IMR-90 (cell line): ENCODE results near the gene SYCP1. TPM values are rescaled to one million over a fixed set of nuclear protein-coding genes. Genes with fewer than 3 reads are reported as not detected.

Source experiments
- ATAC-seq: fragments of 200-7000 bp; cut with Tn5 transposase; 2 replicates; pipeline ENCODE4 v1.9.1; 2020; ENCODE audit warnings: low read depth, mild to moderate bottlenecking, moderate library complexity
- BruUV-seq: library from RNA; stranded (reverse); fragments of 400-500 nt; replicated peaks from 2 replicates; lab custom pipeline; 2021; lab: Mats Ljungman, UMichigan
- CTCF ChIA-PET: fragments of 300-600 bp; formaldehyde crosslinking; extraction: SDS; loops from one replicate; lab custom pipeline; 2021; ENCODE audit warnings: antibody characterized with exemption; lab: Yijun Ruan, JAX
- POLR2A ChIA-PET: fragments of 300-600 bp; sonication (Branson Sonifier 250); formaldehyde crosslinking; loops from one replicate; lab custom pipeline; 2022; ENCODE audit warnings: antibody characterized with exemption; ENCODE audit not compliant: unreplicated experiment; lab: Charles Lee
- DNase-seq: peaks from one replicate; pipeline ENCODE4 v3.0.0; 2013
- H2AFZ ChIP-seq: replicated peaks from 2 replicates; pipeline ENCODE3; 2013; ENCODE audit warnings: low read length, mild to moderate bottlenecking; ENCODE audit not compliant: poor library complexity
- H2AK5ac ChIP-seq: 2 replicates; pipeline ENCODE4 v1.6.1; 2013; ENCODE audit warnings: low read depth, low read length, inconsistent platforms
- H2AK9ac ChIP-seq: replicated peaks from 2 replicates; pipeline ENCODE3; 2013; ENCODE audit warnings: mild to moderate bottlenecking, low read depth, low read length, moderate library complexity; ENCODE audit not compliant: poor library complexity
- H2BK120ac ChIP-seq: 2 replicates; pipeline ENCODE4 v1.6.1; 2013; ENCODE audit warnings: low read depth, low read length, inconsistent platforms
- H2BK15ac ChIP-seq: 3 replicates; pipeline ENCODE4 v1.6.1; 2013; ENCODE audit warnings: low read depth, low read length, inconsistent platforms
- H2BK20ac ChIP-seq: 2 replicates; pipeline ENCODE4 v1.6.1; 2013; ENCODE audit warnings: low read depth, mild to moderate bottlenecking, inconsistent platforms, low read length, moderate library complexity
- H2BK5ac ChIP-seq: 2 replicates; pipeline ENCODE4 v1.6.1; 2013; ENCODE audit warnings: mild to moderate bottlenecking, low read depth, low read length, inconsistent platforms; ENCODE audit not compliant: poor library complexity, severe bottlenecking
- H3K14ac ChIP-seq: replicated peaks from 2 replicates; pipeline ENCODE4 v1.6.1; 2013; ENCODE audit warnings: low read depth, low read length, inconsistent platforms
- H3K18ac ChIP-seq: 2 replicates; pipeline ENCODE4 v1.6.1; 2013; ENCODE audit warnings: low read depth, low read length, control low read depth
- H3K23ac ChIP-seq: 2 replicates; pipeline ENCODE4 v1.6.1; 2013; ENCODE audit warnings: low read depth, low read length, inconsistent platforms
- H3K27ac ChIP-seq: 2 replicates; pipeline ENCODE4 v1.5.1; 2013; ENCODE audit warnings: mild to moderate bottlenecking, control low read depth, low read length; ENCODE audit not compliant: insufficient read depth
- H3K27me3 ChIP-seq: 2 replicates; pipeline ENCODE4 v1.6.1; 2013; ENCODE audit warnings: low read length; ENCODE audit not compliant: control insufficient read depth, insufficient read depth
- H3K36me3 ChIP-seq: 2 replicates; pipeline ENCODE4 v1.6.1; 2013; ENCODE audit warnings: low read length, mixed read lengths; ENCODE audit not compliant: control insufficient read depth, insufficient read depth
- H3K4ac ChIP-seq: 2 replicates; pipeline ENCODE4 v1.6.1; 2013; ENCODE audit warnings: low read depth, low read length, inconsistent platforms
- H3K4me1 ChIP-seq: 2 replicates; pipeline ENCODE4 v1.6.1; 2013; ENCODE audit warnings: low read length, mixed read lengths; ENCODE audit not compliant: control insufficient read depth, insufficient read depth
- H3K4me2 ChIP-seq: 2 replicates; pipeline ENCODE4 v1.6.1; 2013; ENCODE audit warnings: low read depth, mild to moderate bottlenecking, control low read depth, low read length, moderate library complexity
- H3K4me3 ChIP-seq: 2 replicates; pipeline ENCODE4 v1.5.1; 2013; ENCODE audit warnings: low read depth, mild to moderate bottlenecking, control low read depth, low read length, moderate library complexity; ENCODE audit not compliant: insufficient read depth
- H3K56ac ChIP-seq: 2 replicates; pipeline ENCODE4 v1.6.1; 2013; ENCODE audit warnings: low read length, inconsistent platforms; ENCODE audit not compliant: insufficient read depth; ENCODE audit errors: extremely low read depth
- H3K79me1 ChIP-seq, 2 experiments: 2 replicates each; pipeline ENCODE4 v1.6.1; 2013; ENCODE audit warnings: low read length in 2 of 2, inconsistent platforms in 1 of 2, low read depth in 1 of 2
- H3K9ac ChIP-seq: 2 replicates; pipeline ENCODE4 v1.6.1; 2013; ENCODE audit warnings: low read depth, low read length, control low read depth
- H3K9me1 ChIP-seq: 2 replicates; pipeline ENCODE4 v1.6.1; 2013; ENCODE audit warnings: low read length, inconsistent platforms; ENCODE audit not compliant: insufficient read depth
- H3K9me3 ChIP-seq: 2 replicates; pipeline ENCODE4 v1.6.1; 2013; ENCODE audit warnings: low read length; ENCODE audit not compliant: control insufficient read depth, insufficient read depth
- H4K20me1 ChIP-seq: 2 replicates; pipeline ENCODE4 v1.6.1; 2013; ENCODE audit warnings: low read length, inconsistent platforms; ENCODE audit not compliant: insufficient read depth
- H4K5ac ChIP-seq: 2 replicates; pipeline ENCODE4 v1.6.1; 2013; ENCODE audit warnings: mild to moderate bottlenecking, low read depth, low read length, control low read depth
- H4K8ac ChIP-seq, 2 experiments: 2 replicates each; pipeline ENCODE4 v1.6.1; 2013; ENCODE audit warnings: low read depth in 2 of 2, low read length in 2 of 2, control low read depth in 1 of 2, inconsistent platforms in 1 of 2
- H4K91ac ChIP-seq: 2 replicates; pipeline ENCODE4 v1.6.1; 2013; ENCODE audit warnings: low read depth, low read length, inconsistent platforms; ENCODE audit not compliant: insufficient read depth
- BHLHE40 ChIP-seq: fragments of 150-350 bp; IDR thresholded peaks from 2 replicates; pipeline ENCODE4 v1.6.1; 2016; ENCODE audit warnings: mild to moderate bottlenecking, low read depth, low read length
- CTCF ChIP-seq: conservative IDR thresholded peaks from 2 replicates; pipeline ENCODE4 v1.5.1; 2012; ENCODE audit warnings: mild to moderate bottlenecking, low read depth, low read length, improper control_type of control experiment
- RAD21 ChIP-seq: IDR thresholded peaks from 2 replicates; pipeline ENCODE4 v1.6.1; 2012; ENCODE audit warnings: low read length, improper control_type of control experiment
- USF2 ChIP-seq: fragments of 150-350 bp; IDR thresholded peaks from 2 replicates; pipeline ENCODE4 v1.6.1; 2017; ENCODE audit warnings: mild to moderate bottlenecking, antibody characterized with exemption, low read length, low read depth
- WGBS, 2 experiments: methylation state at CpG; one replicate each; pipeline versions ENCODE4 v1.1.5 to v1.1.7; 2013; ENCODE audit warnings: missing lambda C conversion rate in 2 of 2; ENCODE audit not compliant: insufficient read length in 1 of 2; ENCODE audit errors: extremely low coverage in 2 of 2; 5-methylcytosine and 5-hydroxymethylcytosine counted together
- dilution Hi-C: fragments of 300-500 bp; cut with HindIII; formaldehyde crosslinking; loops from one replicate; pipeline ENCODE4 v1.14.3; 2018; ENCODE audit warnings: low sequenced_read_pairs; ENCODE audit not compliant: unreplicated experiment
- in situ Hi-C: fragments of 300-500 bp; cut with MboI; formaldehyde crosslinking; loops from 3 replicates; pipeline ENCODE4 v1.14.3; 2019; ENCODE audit warnings: low sequenced_read_pairs, inconsistent platforms, mixed read lengths
- intact Hi-C: fragments of 100-400 bp; cut with micrococcal nuclease; formaldehyde crosslinking; loops from 2 replicates; pipeline ENCODE4 v1.10.0; 2022
- polyA plus RNA-seq, 3 experiments: library from polyadenylated mRNA; depleted of rRNA; stranded (reverse); fragments of >200 nt; gene quantifications; 2 replicates each; pipeline ENCODE4 v1.2.3, GENCODE V29; 2012; ENCODE audit warnings: low replicate concordance in 1 of 3
- total RNA-seq: library from RNA; depleted of rRNA; stranded (reverse); fragments of >200 nt; gene quantifications from 2 replicates; pipeline ENCODE4 v1.2.3, GENCODE V29; 2012

SYCP1 gene
- total and polyA plus RNA-seq, 2 of the 4 experiments (the other 2 are of a cell fraction): not detected

- ATAC-seq: no peak
- WGBS, 2 experiments: 40% methylated on average over 1 of the region's 1 CpG; no CpG with 5 or more reads in 1 of the 2 experiments
- Histone ChIP-seq H2AK5ac (no peak overlapping the region), H3K36me3 (no peaks in the 10 kb centered on the region), H3K18ac (no peak overlapping the region), H4K8ac (no peak overlapping the region), H2BK5ac (no peak overlapping the region), H4K20me1 (no peaks in the 10 kb centered on the region), H2BK20ac (no peak overlapping the region), H3K27me3 (no peaks in the 10 kb centered on the region), H2AK9ac (no peak overlapping the region), H4K91ac (no peak overlapping the region), H3K23ac (no peak overlapping the region), H2BK120ac (no peak overlapping the region), H2BK15ac (no peak overlapping the region), H2AFZ (no peak overlapping the region), H3K56ac (no peak overlapping the region), H3K27ac (no peak overlapping the region), H3K4ac (no peak overlapping the region), H3K79me1 (no peaks in the 10 kb centered on the region), H3K4me3 (no peak overlapping the region), H3K9me3 (no peaks in the 10 kb centered on the region), H3K9ac (no peak overlapping the region), H3K9me1 (no peaks in the 10 kb centered on the region), H4K5ac (no peak overlapping the region), H3K4me1 (no peaks in the 10 kb centered on the region), H3K4me2 (no peak overlapping the region), H3K14ac (no peak overlapping the region)
- no TSS peak for BruUV-seq
- DNase-seq: no peak
- intact Hi-C loops: loop anchor here (5.0 kb wide), 1 partner anchor 979 kb away; the partner anchor contains the start of gene OLFML3
- in situ Hi-C loops: no loop called here
- dilution Hi-C loops: no loop called here
- CTCF ChIA-PET: no interaction called here
- TF ChIP-seq USF2: no peak
- peak; percentile 28; the same call in 1 of the 2 replicates for TF ChIP-seq RAD21
- TF ChIP-seq CTCF: 0 out of 2 replicates have a peak, but pooled peaks have one; percentile 20
- TF ChIP-seq BHLHE40: no peak
- POLR2A ChIA-PET: no interaction called here
These were observed 101.9 kb downstream of the SYCP1 start for GRCh38 chr1:114956570-114956969.
